Raji (cell line): ENCODE data around the gene ANKRD33.

Source experiments
- POLR2A ChIP-seq: IDR thresholded peaks from 2 replicates; pipeline ENCODE4 v1.6.1; 2011; ENCODE audit warnings: low read depth, low read length, control low read depth; ENCODE audit not compliant: insufficient read depth

ANKRD33 gene

GRCh38 chr12:51883998-51884675 is 3.8 kb upstream of the ANKRD33 start:
- TF ChIP-seq POLR2A = no peak

- TF ChIP-seq POLR2A = no peak
Measured at GRCh38 chr12:51884676-51885229, 3.1 kb upstream of the ANKRD33 start.

GRCh38 chr12:51886021-51886710 is 1.7 kb upstream of the ANKRD33 start:
- TF ChIP-seq POLR2A = peak; percentile 31; the same call in 1 of the 2 replicates

- TF ChIP-seq POLR2A = no peak
Measured at GRCh38 chr12:51888316-51889215, 663 bp downstream of the ANKRD33 start.

GRCh38 chr12:51889216-51890132 is 1.6 kb downstream of the ANKRD33 start:
- TF ChIP-seq POLR2A = no peak

- no peak for TF ChIP-seq POLR2A
Measured at GRCh38 chr12:51890133-51890464, 2.2 kb downstream of the ANKRD33 start.

GRCh38 chr12:51890511-51891171 is 2.7 kb downstream of the ANKRD33 start:
- no peak for TF ChIP-seq POLR2A

- TF ChIP-seq POLR2A = no peak
Measured at GRCh38 chr12:51891843-51892242, 3.9 kb downstream of the ANKRD33 start.

GRCh38 chr12:51893786-51894185 is 5.9 kb downstream of the ANKRD33 start:
- no peak for TF ChIP-seq POLR2A

GRCh38 chr12:51895378-51896135 is 7.7 kb downstream of the ANKRD33 start:
- TF ChIP-seq POLR2A = no peak

- no peak for TF ChIP-seq POLR2A
Measured at GRCh38 chr12:51896236-51896635, 8.3 kb downstream of the ANKRD33 start.

GRCh38 chr12:51897181-51897580 is 9.3 kb downstream of the ANKRD33 start:
- TF ChIP-seq POLR2A = no peak

- TF ChIP-seq POLR2A = no peak
Measured at GRCh38 chr12:51898506-51898905, 10.6 kb downstream of the ANKRD33 start.

GRCh38 chr12:51898937-51899336 is 11.0 kb downstream of the ANKRD33 start:
- no peak for TF ChIP-seq POLR2A
